ENCODE measurements around the gene RAC2.

The RAC2 gene

GRCh38 chr22:37198258-37199102 is 45.6 kb downstream of the RAC2 start:
- Histone ChIP-seq H3K36me3 (ENCODE audit: control insufficient read depth, insufficient read depth, low read length) (no peaks in the 10 kb centered on the region), H3K27me3 (replicated peaks; ENCODE audit: control insufficient read depth, insufficient read depth, low read length) (no peaks in the 10 kb centered on the region), H3K4me3 (replicated peaks; ENCODE audit: low read depth, low read length) (peak overlapping the region; percentile 69)
- peak; percentile 89 for DNase-seq (ENCODE audit: extremely low read depth, insufficient read length)
- peak; percentile 84 for TF ChIP-seq CTCF (IDR thresholded peaks at IDR 0.05; ENCODE audit: insufficient read depth, low read length, poor library complexity, severe bottlenecking)

- DNase-seq (ENCODE audit: extremely low read depth, insufficient read length) = no peak
- Histone ChIP-seq H3K36me3 (ENCODE audit: control insufficient read depth, insufficient read depth, low read length) (no peaks in the 10 kb centered on the region), H3K4me3 (replicated peaks; ENCODE audit: low read depth, low read length) (peak overlapping the region; percentile 69), H3K27me3 (replicated peaks; ENCODE audit: control insufficient read depth, insufficient read depth, low read length) (no peaks in the 10 kb centered on the region)
- TF ChIP-seq CTCF (IDR thresholded peaks at IDR 0.05; ENCODE audit: insufficient read depth, low read length, poor library complexity, severe bottlenecking) = no peak
Observed at GRCh38 chr22:37197451-37198257, 46.4 kb downstream of the RAC2 start.

GRCh38 chr22:37196539-37197450 is 47.3 kb downstream of the RAC2 start:
- no peak for DNase-seq (ENCODE audit: extremely low read depth, insufficient read length)
- Histone ChIP-seq H3K4me3 (replicated peaks; ENCODE audit: low read depth, low read length) (no peak overlapping the region), H3K27me3 (replicated peaks; ENCODE audit: control insufficient read depth, insufficient read depth, low read length) (no peaks in the 10 kb centered on the region), H3K36me3 (ENCODE audit: control insufficient read depth, insufficient read depth, low read length) (no peaks in the 10 kb centered on the region)
- no peak for TF ChIP-seq CTCF (IDR thresholded peaks at IDR 0.05; ENCODE audit: insufficient read depth, low read length, poor library complexity, severe bottlenecking)

- Histone ChIP-seq H3K4me3 (replicated peaks; ENCODE audit: low read depth, low read length) (no peak overlapping the region), H3K36me3 (ENCODE audit: control insufficient read depth, insufficient read depth, low read length) (no peaks in the 10 kb centered on the region), H3K27me3 (replicated peaks; ENCODE audit: control insufficient read depth, insufficient read depth, low read length) (no peaks in the 10 kb centered on the region)
- DNase-seq (ENCODE audit: extremely low read depth, insufficient read length) = no peak
- TF ChIP-seq CTCF (IDR thresholded peaks at IDR 0.05; ENCODE audit: insufficient read depth, low read length, poor library complexity, severe bottlenecking) = no peak
Observed at GRCh38 chr22:37195921-37196320, 48.1 kb downstream of the RAC2 start.

- TF ChIP-seq CTCF (IDR thresholded peaks at IDR 0.05; ENCODE audit: insufficient read depth, low read length, poor library complexity, severe bottlenecking) = no peak
- H3K27me3 ChIP-seq (replicated peaks; ENCODE audit: control insufficient read depth, insufficient read depth, low read length) = no peaks in the 10 kb centered on the region
- H3K36me3 ChIP-seq (ENCODE audit: control insufficient read depth, insufficient read depth, low read length) = no peaks in the 10 kb centered on the region
- H3K4me3 ChIP-seq (replicated peaks; ENCODE audit: low read depth, low read length) = no peak overlapping the region
- DNase-seq (ENCODE audit: extremely low read depth, insufficient read length) = no peak
Observed at GRCh38 chr22:37194750-37195149, 49.3 kb downstream of the RAC2 start.

All from GM06990 (cell line).